NOMO-1 treated with dmso at 0.1 percent for 144 hours (cell line): ENCODE results near the gene BSX.

ENCODE experiments used
- DNase-seq: peaks from one replicate; lab custom pipeline; 2025; ENCODE audit not compliant: unreplicated experiment; lab: John Stamatoyannopoulos, UW

The BSX gene

GRCh38 chr11:122981388-122982264 lies at the start of gene BSX:
BSX (minus strand) TSS chr11:122981834; CDS start chr11:122981671, 163 bp downstream.
- peak; percentile 40 for DNase-seq

- DNase-seq: no peak
These were observed 48.9 kb upstream of the BSX start for GRCh38 chr11:123030517-123030916.

DNA sequence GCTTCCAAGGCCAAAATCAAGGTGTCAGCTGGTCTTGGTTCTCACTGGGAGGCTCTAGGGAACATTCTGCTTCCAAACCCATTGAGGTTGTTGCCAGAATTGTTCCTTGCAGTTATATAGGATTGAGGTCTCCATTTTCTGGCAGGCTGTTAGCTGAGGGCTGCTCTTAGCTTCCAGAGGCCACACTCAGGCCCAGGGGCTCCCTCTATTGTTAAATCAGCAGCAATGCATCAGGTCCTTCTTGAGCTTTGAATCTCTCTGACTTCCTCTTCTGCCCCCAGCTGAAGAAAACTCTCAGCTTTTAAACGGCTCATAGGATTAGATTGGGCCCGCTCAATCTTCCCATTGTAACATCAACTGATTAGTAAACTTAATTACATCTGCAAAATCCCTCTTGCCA lies 39.3 kb upstream of the BSX start:
- DNase-seq: peak; percentile 71

DNA sequence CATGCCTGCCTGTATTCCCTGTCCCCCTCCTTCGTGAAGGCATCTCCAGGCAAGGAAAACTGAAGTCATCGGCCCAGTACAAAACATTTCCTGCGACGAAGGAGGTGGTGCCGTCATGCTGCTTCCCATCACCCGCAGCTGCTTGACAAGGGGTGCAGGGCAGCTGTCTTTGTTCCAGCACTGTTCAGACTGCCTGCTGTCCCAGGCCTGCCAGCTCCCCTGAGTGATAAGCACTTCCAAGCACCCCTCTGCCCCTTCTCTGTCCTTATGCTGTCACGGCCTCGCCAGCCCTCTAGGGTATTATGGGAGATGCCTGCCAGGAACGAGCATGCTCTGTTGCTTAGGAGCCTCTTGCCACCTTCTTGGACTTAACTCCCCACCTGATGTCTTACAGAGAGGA lies 37.1 kb upstream of the BSX start:
- DNase-seq: no peak

- DNase-seq: no peak
These were observed 29.9 kb upstream of the BSX start for GRCh38 chr11:123011510-123011909.

DNA sequence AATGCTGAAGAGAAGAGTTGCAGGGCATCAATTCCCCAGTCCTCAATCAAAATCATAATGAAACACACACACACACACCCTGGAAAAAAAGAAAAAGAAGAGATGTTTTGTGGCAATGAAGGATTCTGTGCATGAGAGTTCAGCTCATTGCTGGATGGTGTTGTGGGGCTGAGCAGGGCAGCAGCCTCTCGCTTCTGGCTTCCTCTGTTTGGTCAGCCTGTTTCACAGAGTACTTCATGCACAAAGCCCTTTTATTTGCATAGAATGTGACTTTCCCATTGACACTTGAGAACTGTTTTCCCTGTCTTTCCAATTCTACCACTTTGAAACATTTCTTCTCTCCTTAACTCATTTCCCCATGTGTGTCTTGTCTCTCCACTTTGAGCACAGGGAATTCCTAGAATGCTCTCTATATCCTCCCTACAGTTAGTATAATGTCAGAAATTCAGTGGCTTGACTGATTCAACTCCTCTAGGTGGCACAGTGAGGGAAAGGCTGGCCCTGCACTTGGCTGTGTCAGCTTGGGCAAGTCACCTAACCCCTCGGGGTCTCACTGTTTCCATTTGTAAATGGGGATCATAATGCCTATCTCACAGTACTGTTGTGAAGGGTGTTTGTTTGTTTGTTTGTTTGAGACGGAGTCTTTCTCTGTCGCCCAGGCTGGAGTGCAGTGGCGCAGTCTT lies 25.4 kb upstream of the BSX start:
- no peak for DNase-seq

DNA sequence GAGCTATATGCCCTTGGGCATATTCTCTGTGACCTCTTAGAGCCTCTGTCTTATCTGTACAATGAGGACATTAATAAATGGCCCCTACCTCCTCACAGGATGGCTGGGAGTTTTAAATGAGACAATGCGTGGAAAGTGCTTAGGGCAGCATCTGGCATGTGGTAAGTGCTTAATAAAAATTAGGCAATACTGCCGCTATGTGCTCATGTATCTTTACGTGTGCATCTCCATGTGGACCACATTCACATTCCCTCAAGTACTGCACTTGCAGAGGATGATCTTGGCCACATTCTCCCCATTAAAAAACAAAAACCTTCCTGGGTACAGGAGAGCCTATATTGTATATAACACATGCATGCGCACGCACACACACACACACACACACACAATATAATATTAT lies 19.1 kb upstream of the BSX start:
- DNase-seq: no peak

DNA sequence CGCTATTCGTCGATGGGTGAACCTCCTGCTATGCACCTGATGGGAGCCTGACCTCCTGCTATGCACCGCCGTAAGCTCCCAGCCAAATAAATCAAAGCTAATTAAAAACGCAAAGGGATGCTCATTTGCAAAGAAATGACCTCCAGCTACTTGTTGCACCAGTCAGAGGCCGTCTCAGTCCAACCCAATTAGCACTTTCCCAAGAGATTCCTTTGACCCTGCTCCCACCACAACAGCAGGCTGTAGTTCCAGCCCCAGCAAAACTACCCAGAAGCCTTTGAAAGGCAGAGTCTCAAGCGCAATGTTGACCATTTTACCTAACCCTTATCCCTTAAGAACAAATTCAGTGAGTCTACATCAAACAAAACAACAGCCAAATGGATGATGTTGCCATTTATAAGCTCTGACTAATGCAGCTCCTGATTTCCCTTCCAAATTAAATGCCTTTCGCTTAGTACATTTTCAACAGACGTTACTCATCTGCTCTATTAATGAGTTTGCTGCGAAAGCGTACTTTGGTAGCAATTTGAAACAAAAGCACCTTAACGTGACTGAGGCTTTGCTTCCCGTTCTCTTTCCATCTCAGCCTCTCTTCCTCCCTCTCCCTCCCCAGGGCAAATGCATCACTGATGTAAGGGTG lies 17.2 kb upstream of the BSX start:
- no peak for DNase-seq

- DNase-seq: no peak
These were observed 13.9 kb upstream of the BSX start for GRCh38 chr11:122995526-122995925.

GRCh38 chr11:122984186-122985011 lies 2.8 kb upstream of the BSX start:
- no peak for DNase-seq

GRCh38 chr11:122983438-122984185 lies 2.0 kb upstream of the BSX start:
- DNase-seq: no peak

GRCh38 chr11:122979815-122980595 lies 1.6 kb downstream of the BSX start:
- DNase-seq: no peak

DNA sequence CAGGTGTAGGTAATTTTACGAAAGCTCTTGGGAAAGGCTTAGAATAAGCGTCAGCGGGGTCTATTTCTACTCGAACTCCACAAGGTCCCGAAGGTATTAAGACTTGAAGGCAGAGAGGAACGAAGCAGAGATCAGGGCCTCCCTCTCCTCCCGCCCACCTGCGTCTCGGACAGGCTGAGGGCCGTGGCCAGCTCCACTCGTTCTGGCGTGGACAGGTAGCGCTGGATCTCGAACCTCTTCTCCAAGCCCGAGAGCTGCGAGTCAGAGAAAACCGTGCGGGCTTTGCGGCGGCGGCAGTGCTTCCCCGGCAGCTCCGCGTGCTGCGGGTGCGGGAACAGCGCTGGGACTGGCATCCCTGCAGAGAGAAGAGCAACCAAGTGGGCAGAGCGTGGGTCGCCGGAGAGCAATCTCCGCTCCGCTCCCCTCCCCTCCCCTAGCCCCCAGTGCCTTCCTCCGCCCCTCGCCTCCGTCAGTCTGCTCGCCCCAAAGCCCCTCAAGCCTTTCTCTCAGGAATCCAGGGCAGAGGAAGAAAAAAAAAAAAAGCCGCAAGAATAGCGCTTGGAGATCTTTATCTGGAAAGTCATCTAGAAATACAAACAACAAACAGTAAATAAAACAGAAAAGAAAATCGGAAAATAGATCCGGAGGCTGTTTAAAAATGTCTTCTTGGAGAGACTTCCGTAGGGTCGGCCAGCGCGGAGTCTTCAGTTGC lies 2.4 kb downstream of the BSX start:
- no peak for DNase-seq

GRCh38 chr11:122978299-122978620 lies 3.4 kb downstream of the BSX start:
- no peak for DNase-seq

GRCh38 chr11:122977470-122978298 lies 4.0 kb downstream of the BSX start:
- no peak for DNase-seq

DNA sequence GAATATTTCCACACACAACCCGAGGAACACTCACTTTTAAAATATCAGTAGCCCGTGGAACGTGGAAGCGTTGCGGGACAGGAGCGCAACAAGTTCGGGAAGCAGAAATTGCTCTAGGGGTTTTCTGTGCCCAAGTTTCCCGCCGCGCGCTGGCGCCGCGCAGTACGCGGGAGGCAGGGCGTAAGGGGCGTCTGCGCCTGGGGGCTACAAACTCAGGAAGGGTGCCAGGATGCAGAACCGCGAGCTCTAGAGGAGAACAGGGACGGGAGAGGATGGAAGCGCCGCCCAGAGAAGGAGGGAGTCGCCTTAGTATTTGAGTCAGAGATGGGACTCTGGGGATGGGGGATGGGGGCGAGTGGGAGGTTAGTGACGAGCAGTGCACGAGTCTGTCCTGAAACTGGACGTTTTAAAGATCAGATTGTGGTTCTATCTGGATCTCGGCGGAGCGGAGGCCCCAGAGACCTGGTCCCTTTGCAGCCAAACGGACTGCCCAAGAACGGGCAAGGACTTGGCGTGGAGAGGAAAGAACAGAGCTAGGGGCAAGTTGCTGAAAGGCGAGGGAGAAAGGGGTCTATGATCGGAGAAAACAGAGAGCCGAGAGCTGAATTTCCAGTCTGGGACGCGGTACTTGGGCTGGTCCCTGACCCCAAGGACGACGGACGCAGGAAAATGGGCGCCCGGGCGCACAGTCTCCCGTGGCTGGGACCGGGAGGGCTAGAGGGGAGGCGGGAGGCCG lies 4.7 kb downstream of the BSX start:
- DNase-seq: no peak

GRCh38 chr11:122976061-122976733 lies 5.4 kb downstream of the BSX start:
- no peak for DNase-seq
